ENCODE data around the gene CHTF18. TPM values are rescaled to one million over a fixed set of nuclear protein-coding genes. Genes with fewer than 3 reads are reported as not detected.

CHTF18 gene
- total and polyA plus RNA-seq, 10 donors = 8.9 to 55.0 (median 26.0) TPM

GRCh38 chr16:845351-845745 lies 56.9 kb downstream of the CHTF18 start:
- TF ChIP-seq CTCF (IDR thresholded peaks at IDR 0.05 in 8 of 11, conservative IDR thresholded peaks at IDR 0.05 in 3 of 11) = no peak
- no peak for TF ChIP-seq POLR2A (IDR thresholded peaks at IDR 0.05)
- peak; percentile 60 to 77 (median 62) for TF ChIP-seq POLR2AphosphoS5 (IDR thresholded peaks at IDR 0.05)
- H3K4me1 ChIP-seq = peaks cover 0 to 41% (median 17%) of the 10 kb centered on the region in 6 donors
- H3K27ac ChIP-seq = no peak overlapping the region
- H3K27me3 ChIP-seq (replicated peaks in 1 of 7) = peaks cover 0 to 65% (median 0%) of the 10 kb centered on the region in 7 donors
- no peak for DNase-seq
- 48 to 67% (median 52%) methylated on average over 21 to 26 of the region's 26 CpGs for WGBS, 5 donors
- no peaks in the 10 kb centered on the region for H3K36me3 ChIP-seq
- peaks cover 0 to 30% (median 0%) of the 10 kb centered on the region in 8 donors for H3K9me3 ChIP-seq
- H3K4me3 ChIP-seq = no peak overlapping the region
- intact Hi-C loops (cut with DNase I; ENCODE audit: low total_unique reads) = no loop called here

GRCh38 chr16:847151-847550 lies 58.7 kb downstream of the CHTF18 start:
- intact Hi-C loops (cut with DNase I; ENCODE audit: low total_unique reads) = no loop called here
- Histone ChIP-seq H3K4me3 (no peak overlapping the region), H3K4me1 (peaks cover 0 to 24% (median 10%) of the 10 kb centered on the region in 6 donors), H3K36me3 (no peaks in the 10 kb centered on the region), H3K9me3 (peaks cover 0 to 42% (median 0%) of the 10 kb centered on the region in 8 donors), H3K27ac (no peak overlapping the region), H3K27me3 (replicated peaks in 1 of 7) (peaks cover 0 to 47% (median 0%) of the 10 kb centered on the region in 7 donors)
- TF ChIP-seq CTCF (IDR thresholded peaks at IDR 0.05 in 8 of 11, conservative IDR thresholded peaks at IDR 0.05 in 3 of 11) (no peak), POLR2A (IDR thresholded peaks at IDR 0.05) (no peak), POLR2AphosphoS5 (IDR thresholded peaks at IDR 0.05) (no peak)
- WGBS, 5 donors = 88 to 97% (median 93%) methylated on average over 10 of the region's 10 CpGs
- DNase-seq = no peak

Small RNA genes within 50 kb of the gene (microRNA-seq; reads per million reads assigned to microRNA genes)
- 0 reads per million in 3 donors for gene MIR662

Small RNA genes within 50 kb of the gene (small RNA-seq; reads per million reads assigned to genes)
- 0 reads per million in 4 donors for gene MIR662

Other genes with a start within 250 kb of the CHTF18 start
- gene PRR35, start 228.2 kb upstream of the CHTF18 start, total RNA-seq = not detected
- not detected for gene PRR35, start 228.2 kb upstream of the CHTF18 start, polyA plus RNA-seq
- gene NHLRC4, start 221.6 kb upstream of the CHTF18 start, total RNA-seq = 1 to 10 TPM; 1.5 to 8.8 (median 4.5) TPM
- 1 to 10 TPM; 2.7 to 4.7 (median 3.6) TPM for gene NHLRC4, start 221.6 kb upstream of the CHTF18 start, polyA plus RNA-seq
- gene PIGQ, start 218.7 kb upstream of the CHTF18 start, total RNA-seq = 10 to 100 TPM; 36.1 to 42.7 (median 39.2) TPM
- 10 to 100 TPM; 20.7 to 70.5 (median 42.2) TPM for gene PIGQ, start 218.7 kb upstream of the CHTF18 start, polyA plus RNA-seq
- 10 to 100 TPM; 12.9 to 21.6 (median 15.3) TPM for gene RAB40C, start 198.6 kb upstream of the CHTF18 start, total RNA-seq
- gene RAB40C, start 198.6 kb upstream of the CHTF18 start, polyA plus RNA-seq = 10 to 100 TPM in 2 of 3 donors, 1 to 10 TPM in 1; 8.1 to 20.9 (median 11.0) TPM
- gene WFIKKN1, start 157.6 kb upstream of the CHTF18 start, total RNA-seq = 1 to 10 TPM in 3 of 7 donors, under 1 TPM in 4; 0.49 to 1.5 (median 0.95) TPM
- gene WFIKKN1, start 157.6 kb upstream of the CHTF18 start, polyA plus RNA-seq = 1 to 10 TPM in 1 of 3 donors, under 1 TPM in 2; 0.15 to 1.8 (median 0.30) TPM
- 10 to 100 TPM; 39.6 to 78.4 (median 46.0) TPM for gene METTL26, start 152.3 kb upstream of the CHTF18 start, total RNA-seq
- gene METTL26, start 152.3 kb upstream of the CHTF18 start, polyA plus RNA-seq = 100 to 1,000 TPM; 114 to 165 (median 133) TPM
- 10 to 100 TPM; 23.6 to 45.8 (median 36.1) TPM for gene MCRIP2, start 146.8 kb upstream of the CHTF18 start, total RNA-seq
- 100 to 1,000 TPM in 1 of 3 donors, 10 to 100 TPM in 2; 56.5 to 106 (median 80.8) TPM for gene MCRIP2, start 146.8 kb upstream of the CHTF18 start, polyA plus RNA-seq
- gene WDR90, start 139.3 kb upstream of the CHTF18 start, total RNA-seq = 10 to 100 TPM in 6 of 7 donors, 1 to 10 TPM in 1; 7.9 to 30.2 (median 16.7) TPM
- gene WDR90, start 139.3 kb upstream of the CHTF18 start, polyA plus RNA-seq = 10 to 100 TPM; 10.3 to 25.1 (median 22.1) TPM
- 100 to 1,000 TPM in 5 of 7 donors, 10 to 100 TPM in 2; 71.3 to 152 (median 131) TPM for gene RHOT2, start 120.5 kb upstream of the CHTF18 start, total RNA-seq
- 100 to 1,000 TPM; 139 to 309 (median 245) TPM for gene RHOT2, start 120.5 kb upstream of the CHTF18 start, polyA plus RNA-seq
- 1 to 10 TPM in 2 of 7 donors, under 1 TPM in 5; 0.37 to 2.0 (median 0.69) TPM for gene RHBDL1, start 112.9 kb upstream of the CHTF18 start, total RNA-seq
- under 1 TPM; 0.43 to 0.80 (median 0.61) TPM for gene RHBDL1, start 112.9 kb upstream of the CHTF18 start, polyA plus RNA-seq
- gene STUB1, start 108.2 kb upstream of the CHTF18 start, total RNA-seq = 100 to 1,000 TPM in 1 of 7 donors, 10 to 100 TPM in 6; 68.9 to 101 (median 79.3) TPM
- 100 to 1,000 TPM; 102 to 160 (median 107) TPM for gene STUB1, start 108.2 kb upstream of the CHTF18 start, polyA plus RNA-seq
- gene JMJD8, start 104.3 kb upstream of the CHTF18 start, total RNA-seq = 10 to 100 TPM; 29.2 to 58.7 (median 38.7) TPM
- gene JMJD8, start 104.3 kb upstream of the CHTF18 start, polyA plus RNA-seq = 10 to 100 TPM; 24.9 to 32.1 (median 27.2) TPM
- gene WDR24, start 98.2 kb upstream of the CHTF18 start, total RNA-seq = 10 to 100 TPM; 12.5 to 17.3 (median 15.5) TPM
- gene WDR24, start 98.2 kb upstream of the CHTF18 start, polyA plus RNA-seq = 10 to 100 TPM in 1 of 3 donors, 1 to 10 TPM in 2; 6.5 to 11.4 (median 7.7) TPM
- gene FBXL16, start 82.8 kb upstream of the CHTF18 start, total RNA-seq = 1 to 10 TPM in 6 of 7 donors, under 1 TPM in 1; 0.98 to 2.6 (median 2.0) TPM
- gene FBXL16, start 82.8 kb upstream of the CHTF18 start, polyA plus RNA-seq = 1 to 10 TPM in 2 of 3 donors, under 1 TPM in 1; 0.48 to 1.1 (median 1.0) TPM
- 10 to 100 TPM in 5 of 7 donors, 1 to 10 TPM in 2; 7.2 to 20.2 (median 12.8) TPM for gene METRN, start 73.5 kb upstream of the CHTF18 start, total RNA-seq
- 10 to 100 TPM; 15.6 to 31.9 (median 30.4) TPM for gene METRN, start 73.5 kb upstream of the CHTF18 start, polyA plus RNA-seq
- gene ANTKMT, start 67.5 kb upstream of the CHTF18 start, total RNA-seq = 10 to 100 TPM; 28.6 to 40.9 (median 36.4) TPM
- gene ANTKMT, start 67.5 kb upstream of the CHTF18 start, polyA plus RNA-seq = 10 to 100 TPM; 49.9 to 77.2 (median 63.4) TPM
- gene CCDC78, start 62.2 kb upstream of the CHTF18 start, total RNA-seq = 10 to 100 TPM in 1 of 7 donors, 1 to 10 TPM in 6; 2.9 to 11.9 (median 6.3) TPM
- gene CCDC78, start 62.2 kb upstream of the CHTF18 start, polyA plus RNA-seq = 10 to 100 TPM; 12.0 to 23.7 (median 13.9) TPM
- gene HAGHL, start 61.5 kb upstream of the CHTF18 start, total RNA-seq = 10 to 100 TPM in 6 of 7 donors, 1 to 10 TPM in 1; 7.7 to 25.8 (median 17.6) TPM
- gene HAGHL, start 61.5 kb upstream of the CHTF18 start, polyA plus RNA-seq = 10 to 100 TPM; 25.7 to 75.8 (median 32.5) TPM
- gene CIAO3, start 47.6 kb upstream of the CHTF18 start, total RNA-seq = 10 to 100 TPM; 24.9 to 60.2 (median 39.5) TPM
- gene CIAO3, start 47.6 kb upstream of the CHTF18 start, polyA plus RNA-seq = 10 to 100 TPM; 34.1 to 80.4 (median 37.7) TPM
- under 1 TPM in 3 of 7 donors, not detected in 4; 0.32 to 0.70 (median 0.51) TPM for gene MSLN, start 27.9 kb upstream of the CHTF18 start, total RNA-seq
- 1 to 10 TPM in 1 of 3 donors, under 1 TPM in 2; 0.22 to 1.1 (median 0.26) TPM for gene MSLN, start 27.9 kb upstream of the CHTF18 start, polyA plus RNA-seq
- 10 to 100 TPM; 18.8 to 28.7 (median 22.0) TPM for gene RPUSD1, start 239 bp upstream of the CHTF18 start, total RNA-seq
- gene RPUSD1, start 239 bp upstream of the CHTF18 start, polyA plus RNA-seq = 10 to 100 TPM; 17.9 to 34.2 (median 19.9) TPM
- not detected for gene GNG13, start 12.1 kb downstream of the CHTF18 start, total RNA-seq
- not detected for gene GNG13, start 12.1 kb downstream of the CHTF18 start, polyA plus RNA-seq
- gene LMF1, start 182.4 kb downstream of the CHTF18 start, total RNA-seq = 10 to 100 TPM; 22.5 to 57.6 (median 39.9) TPM
- 10 to 100 TPM; 10.4 to 22.6 (median 19.8) TPM for gene LMF1, start 182.4 kb downstream of the CHTF18 start, polyA plus RNA-seq
- 1 to 10 TPM in 6 of 7 donors, under 1 TPM in 1; 0.60 to 2.7 (median 1.6) TPM for gene SOX8, start 193.2 kb downstream of the CHTF18 start, total RNA-seq
- 1 to 10 TPM; 2.5 to 3.7 (median 2.7) TPM for gene SOX8, start 193.2 kb downstream of the CHTF18 start, polyA plus RNA-seq